CMK (cell line): ENCODE measurements around the gene SLU7.

Experiments used
- DNase-seq: peaks from one replicate; pipeline ENCODE4 v3.0.0-alpha.2; 2010; ENCODE audit warnings: low read depth

SLU7 gene

GRCh38 chr5:160367261-160367660 is 51.6 kb downstream of the SLU7 start:
- no peak for DNase-seq

- no peak for DNase-seq
These were observed 52.7 kb downstream of the SLU7 start for GRCh38 chr5:160366230-160366629.

- DNase-seq: no peak
These were observed 55.1 kb downstream of the SLU7 start for GRCh38 chr5:160363660-160364395.

GRCh38 chr5:160363211-160363610 is 55.7 kb downstream of the SLU7 start:
- DNase-seq: no peak

- DNase-seq: no peak
These were observed 57.2 kb downstream of the SLU7 start for GRCh38 chr5:160361624-160362228.

GRCh38 chr5:160360310-160360709 is 58.6 kb downstream of the SLU7 start:
- DNase-seq: no peak

GRCh38 chr5:160359816-160360215 is 59.1 kb downstream of the SLU7 start:
- DNase-seq: no peak

- no peak for DNase-seq
These were observed 59.6 kb downstream of the SLU7 start for GRCh38 chr5:160359242-160359641.

- no peak for DNase-seq
These were observed 60.9 kb downstream of the SLU7 start for GRCh38 chr5:160357861-160358411.

GRCh38 chr5:160357394-160357793 is 61.5 kb downstream of the SLU7 start:
- no peak for DNase-seq

- DNase-seq: no peak
These were observed 62.1 kb downstream of the SLU7 start for GRCh38 chr5:160356550-160357347.

GRCh38 chr5:160354666-160355065 is 64.2 kb downstream of the SLU7 start:
- DNase-seq: no peak

- no peak for DNase-seq
These were observed 65.5 kb downstream of the SLU7 start for GRCh38 chr5:160353379-160353778.

- DNase-seq: no peak
These were observed 66.6 kb downstream of the SLU7 start for GRCh38 chr5:160352308-160352707.
